Activated naive CD8-positive, alpha-beta T cell (primary cell): ENCODE data around the gene COMTD1.
"Not testable (repeated sequence)": the region's sequence is repeated elsewhere in the genome, so short reads cannot be mapped to it uniquely, and the experiment has no call there.

Experiments used
- H3K27ac Mint-ChIP-seq: one replicate; pipeline ENCODE4 v1.8.0; 2021; ENCODE audit warnings: mixed read lengths
- H3K27me3 Mint-ChIP-seq: one replicate; pipeline ENCODE4 v1.8.0; 2021; ENCODE audit warnings: mixed read lengths
- H3K36me3 Mint-ChIP-seq: one replicate; pipeline ENCODE4 v1.8.0; 2021; ENCODE audit warnings: mixed read lengths
- H3K4me1 Mint-ChIP-seq: one replicate; pipeline ENCODE4 v1.8.0; 2021; ENCODE audit warnings: low read depth, mixed read lengths
- H3K4me3 Mint-ChIP-seq: one replicate; pipeline ENCODE4 v1.8.0; 2021; ENCODE audit warnings: mild to moderate bottlenecking, mixed read lengths
- H3K9me3 Mint-ChIP-seq: one replicate; pipeline ENCODE4 v1.8.0; 2021; ENCODE audit warnings: low read depth, mixed read lengths

Gene COMTD1

GRCh38 chr10:75197906-75198305 lies 37.9 kb downstream of the COMTD1 start:
- no peak overlapping the region for H3K27ac Mint-ChIP-seq
- no peak overlapping the region for H3K4me3 Mint-ChIP-seq
- H3K27me3 Mint-ChIP-seq: no peaks in the 10 kb centered on the region
- H3K36me3 Mint-ChIP-seq: peaks cover 10% of the 10 kb centered on the region
- peaks cover 4% of the 10 kb centered on the region for H3K4me1 Mint-ChIP-seq
- H3K9me3 Mint-ChIP-seq: no peaks in the 10 kb centered on the region

GRCh38 chr10:75197066-75197465 lies 38.7 kb downstream of the COMTD1 start:
- Mint-ChIP-seq H3K4me1 (peaks cover 2% of the 10 kb centered on the region), H3K27me3 (no peaks in the 10 kb centered on the region), H3K36me3 (peaks cover 10% of the 10 kb centered on the region), H3K9me3 (no peaks in the 10 kb centered on the region), H3K27ac (no peak overlapping the region), H3K4me3 (no peak overlapping the region)

- peaks cover 10% of the 10 kb centered on the region for H3K36me3 Mint-ChIP-seq
- no peak overlapping the region for H3K27ac Mint-ChIP-seq
Observed at GRCh38 chr10:75195035-75195763, 40.6 kb downstream of the COMTD1 start.

GRCh38 chr10:75194625-75195024 lies 41.1 kb downstream of the COMTD1 start:
- not testable (repeated sequence) for H3K27ac Mint-ChIP-seq, H3K4me1 Mint-ChIP-seq, H3K27me3 Mint-ChIP-seq, H3K9me3 Mint-ChIP-seq, H3K4me3 Mint-ChIP-seq
- H3K36me3 Mint-ChIP-seq: peaks cover 10% of the 10 kb centered on the region

More at GRCh38 chr10:75195035-75195763, 40.6 kb downstream of the COMTD1 start:
- Mint-ChIP-seq H3K27me3 (no peaks in the 10 kb centered on the region), H3K9me3 (no peaks in the 10 kb centered on the region), H3K4me1 (no peaks in the 10 kb centered on the region), H3K4me3 (no peak overlapping the region)

GRCh38 chr10:75191821-75192568 lies 43.8 kb downstream of the COMTD1 start:
- no peaks in the 10 kb centered on the region for H3K27me3 Mint-ChIP-seq
- H3K36me3 Mint-ChIP-seq: peaks cover 10% of the 10 kb centered on the region
- no peak overlapping the region for H3K4me3 Mint-ChIP-seq
- no peak overlapping the region for H3K27ac Mint-ChIP-seq
- no peaks in the 10 kb centered on the region for H3K9me3 Mint-ChIP-seq
- peaks cover 9% of the 10 kb centered on the region for H3K4me1 Mint-ChIP-seq

- Mint-ChIP-seq H3K27me3 (no peaks in the 10 kb centered on the region), H3K9me3 (no peaks in the 10 kb centered on the region), H3K4me1 (peaks cover 9% of the 10 kb centered on the region), H3K36me3 (peaks cover 3% of the 10 kb centered on the region), H3K27ac (peak overlapping the region; percentile 58), H3K4me3 (no peak overlapping the region)
Observed at GRCh38 chr10:75189266-75190096, 46.3 kb downstream of the COMTD1 start.

GRCh38 chr10:75188522-75188921 lies 47.2 kb downstream of the COMTD1 start:
- H3K27me3 Mint-ChIP-seq, H3K27ac Mint-ChIP-seq, H3K4me1 Mint-ChIP-seq, H3K9me3 Mint-ChIP-seq, H3K4me3 Mint-ChIP-seq, H3K36me3 Mint-ChIP-seq: not testable (repeated sequence)

- H3K27me3 Mint-ChIP-seq: no peaks in the 10 kb centered on the region
- H3K4me3 Mint-ChIP-seq: no peak overlapping the region
- peaks cover 2% of the 10 kb centered on the region for H3K36me3 Mint-ChIP-seq
- peak overlapping the region; percentile 34 for H3K27ac Mint-ChIP-seq
- H3K4me1 Mint-ChIP-seq: peaks cover 9% of the 10 kb centered on the region
- no peaks in the 10 kb centered on the region for H3K9me3 Mint-ChIP-seq
Observed at GRCh38 chr10:75187961-75188426, 47.8 kb downstream of the COMTD1 start.

- H3K4me1 Mint-ChIP-seq: peaks cover 13% of the 10 kb centered on the region
- peaks cover 2% of the 10 kb centered on the region for H3K36me3 Mint-ChIP-seq
- H3K27ac Mint-ChIP-seq: peak overlapping the region; percentile 79
- H3K4me3 Mint-ChIP-seq: no peak overlapping the region
- H3K27me3 Mint-ChIP-seq: no peaks in the 10 kb centered on the region
- H3K9me3 Mint-ChIP-seq: no peaks in the 10 kb centered on the region
Observed at GRCh38 chr10:75186310-75186709, 49.4 kb downstream of the COMTD1 start.
